Liver (tissue), 3 donors: ENCODE measurements around the gene KRT81.

Source experiments
- GABPA ChIP-seq, 2 donors: IDR thresholded peaks in 1 of 2; conservative IDR thresholded peaks in 1 of 2; 2 replicates each; pipeline ENCODE4 v1.6.1; 2016; ENCODE audit warnings: antibody characterized with exemption in 2 of 2, mild to moderate bottlenecking in 1 of 2, moderate library complexity in 1 of 2
- HNF4A ChIP-seq, 2 donors: conservative IDR thresholded peaks; 2 replicates each; pipeline ENCODE4 v1.6.1; 2016; ENCODE audit warnings: antibody characterized with exemption in 2 of 2, mild to moderate bottlenecking in 2 of 2
- SP1 ChIP-seq: IDR thresholded peaks from 2 replicates; pipeline ENCODE4 v1.6.1; 2018; ENCODE audit warnings: antibody characterized with exemption, mild to moderate bottlenecking
- YY1 ChIP-seq: IDR thresholded peaks from 2 replicates; pipeline ENCODE4 v1.6.1; 2016; ENCODE audit warnings: antibody characterized with exemption, mild to moderate bottlenecking
- TF ChIP-seq, protein P1 (sequence below): IDR thresholded peaks from 2 replicates; pipeline ENCODE4 v1.6.1; 2016; ENCODE audit warnings: antibody characterized with exemption
- TF ChIP-seq, protein P2 (sequence below): fragments of 150-350 bp; IDR thresholded peaks from 2 replicates; pipeline ENCODE4 v1.5.1; 2017; ENCODE audit warnings: improper control_type of control experiment, low read depth, low read length; ENCODE audit not compliant: missing input control
- donor health status: healthy.
- donor health status: healthy.

GRCh38 chr12:52310622-52311284, 19.4 kb upstream of the KRT81 start:
- no peak for TF ChIP-seq HNF4A (conservative IDR thresholded peaks at IDR 0.05)
- TF ChIP-seq, protein P1, sequence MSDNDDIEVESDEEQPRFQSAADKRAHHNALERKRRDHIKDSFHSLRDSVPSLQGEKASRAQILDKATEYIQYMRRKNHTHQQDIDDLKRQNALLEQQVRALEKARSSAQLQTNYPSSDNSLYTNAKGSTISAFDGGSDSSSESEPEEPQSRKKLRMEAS = no peak
- TF ChIP-seq SP1 = no peak
- no peak for TF ChIP-seq YY1
- TF ChIP-seq GABPA (IDR thresholded peaks at IDR 0.05 in 1 of 2, conservative IDR thresholded peaks at IDR 0.05 in 1 of 2) = no peak
- TF ChIP-seq, protein P2, sequence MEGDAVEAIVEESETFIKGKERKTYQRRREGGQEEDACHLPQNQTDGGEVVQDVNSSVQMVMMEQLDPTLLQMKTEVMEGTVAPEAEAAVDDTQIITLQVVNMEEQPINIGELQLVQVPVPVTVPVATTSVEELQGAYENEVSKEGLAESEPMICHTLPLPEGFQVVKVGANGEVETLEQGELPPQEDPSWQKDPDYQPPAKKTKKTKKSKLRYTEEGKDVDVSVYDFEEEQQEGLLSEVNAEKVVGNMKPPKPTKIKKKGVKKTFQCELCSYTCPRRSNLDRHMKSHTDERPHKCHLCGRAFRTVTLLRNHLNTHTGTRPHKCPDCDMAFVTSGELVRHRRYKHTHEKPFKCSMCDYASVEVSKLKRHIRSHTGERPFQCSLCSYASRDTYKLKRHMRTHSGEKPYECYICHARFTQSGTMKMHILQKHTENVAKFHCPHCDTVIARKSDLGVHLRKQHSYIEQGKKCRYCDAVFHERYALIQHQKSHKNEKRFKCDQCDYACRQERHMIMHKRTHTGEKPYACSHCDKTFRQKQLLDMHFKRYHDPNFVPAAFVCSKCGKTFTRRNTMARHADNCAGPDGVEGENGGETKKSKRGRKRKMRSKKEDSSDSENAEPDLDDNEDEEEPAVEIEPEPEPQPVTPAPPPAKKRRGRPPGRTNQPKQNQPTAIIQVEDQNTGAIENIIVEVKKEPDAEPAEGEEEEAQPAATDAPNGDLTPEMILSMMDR = no peak
